Measurements from ENCODE around the gene LCE7A.

The LCE7A gene

GRCh38 chr1:152859696-152860095, at the start of gene LCE7A:
Gene LCE7A, plus strand, starts transcription at chr1:152859996. Its CDS starts 702 bp downstream, at chr1:152860698.
- no peak for DNase-seq

GRCh38 chr1:152811050-152811449, 48.7 kb upstream of the LCE7A start:
- no peak for DNase-seq

- DNase-seq: no peak
These were observed 48.1 kb upstream of the LCE7A start, which contains the start of gene LCE1B for GRCh38 chr1:152811671-152812070. Gene LCE1B, plus strand, starts transcription at chr1:152811971. Its CDS starts 476 bp downstream, at chr1:152812447.

- DNase-seq: no peak
These were observed 42.5 kb upstream of the LCE7A start for GRCh38 chr1:152817309-152817708.

GRCh38 chr1:152823294-152823693, 36.5 kb upstream of the LCE7A start:
- DNase-seq: no peak

GRCh38 chr1:152824964-152825363, 34.8 kb upstream of the LCE7A start:
- DNase-seq: no peak

GRCh38 chr1:152827173-152827572, 32.6 kb upstream of the LCE7A start, which contains the start of gene LCE1A:
Gene LCE1A, plus strand, starts transcription at chr1:152827473. Its CDS starts 0 bp downstream, at chr1:152827473.
- DNase-seq: no peak

- DNase-seq: no peak
These were observed 22.9 kb upstream of the LCE7A start for GRCh38 chr1:152836870-152837269.

- DNase-seq: no peak
These were observed 17.2 kb upstream of the LCE7A start, which contains the start of gene LCE6A for GRCh38 chr1:152842556-152842955. Gene LCE6A, plus strand, starts transcription at chr1:152842856. Its CDS starts 665 bp downstream, at chr1:152843521.

GRCh38 chr1:152855661-152856060, 4.1 kb upstream of the LCE7A start:
- no peak for DNase-seq

- no peak for DNase-seq
These were observed 1.7 kb upstream of the LCE7A start for GRCh38 chr1:152858062-152858461.

- DNase-seq: no peak
These were observed 333 bp downstream of the LCE7A start for GRCh38 chr1:152860129-152860528.

- no peak for DNase-seq
These were observed 1.6 kb downstream of the LCE7A start for GRCh38 chr1:152861374-152861773.

GRCh38 chr1:152864443-152864842, 4.6 kb downstream of the LCE7A start:
- no peak for DNase-seq

GRCh38 chr1:152866321-152866720, 6.5 kb downstream of the LCE7A start:
- no peak for DNase-seq

GRCh38 chr1:152869808-152870419, 10.1 kb downstream of the LCE7A start:
- DNase-seq: peak; percentile 65

- peak; percentile 22 for DNase-seq
These were observed 11.3 kb downstream of the LCE7A start for GRCh38 chr1:152870831-152871730.

GRCh38 chr1:152871731-152872126, 11.9 kb downstream of the LCE7A start:
- DNase-seq: no peak

GRCh38 chr1:152873495-152873894, 13.7 kb downstream of the LCE7A start:
- DNase-seq: no peak

- DNase-seq: no peak
These were observed 17.0 kb downstream of the LCE7A start for GRCh38 chr1:152876827-152877226.

GRCh38 chr1:152878042-152878441, 18.2 kb downstream of the LCE7A start, which contains the start of gene SMCP:
Gene SMCP, plus strand, starts transcription at chr1:152878322. Its CDS starts 6,101 bp downstream, at chr1:152884423.
- DNase-seq: peak; percentile 25

GRCh38 chr1:152879559-152880198, 19.9 kb downstream of the LCE7A start:
- no peak for DNase-seq

GRCh38 chr1:152880316-152880715, 20.5 kb downstream of the LCE7A start:
- no peak for DNase-seq
